Epithelial cell of esophagus (primary cell): Measurements from ENCODE around the gene BRINP3.

Source experiments
- DNase-seq: peaks from one replicate; pipeline ENCODE4 v3.0.0; 2010; ENCODE audit warnings: low read depth
- H3K4me3 ChIP-seq: 2 replicates; pipeline ENCODE4 v1.5.1; 2011; ENCODE audit warnings: mild to moderate bottlenecking, low read length, control low read depth
- TF ChIP-seq, protein P1 (sequence below): IDR thresholded peaks from 2 replicates; pipeline ENCODE4 v1.5.1; 2011; ENCODE audit warnings: low read depth, mild to moderate bottlenecking, low read length, control low read depth, inconsistent platforms; ENCODE audit not compliant: insufficient read depth; ENCODE audit errors: missing control alignments

The BRINP3 gene

DNA sequence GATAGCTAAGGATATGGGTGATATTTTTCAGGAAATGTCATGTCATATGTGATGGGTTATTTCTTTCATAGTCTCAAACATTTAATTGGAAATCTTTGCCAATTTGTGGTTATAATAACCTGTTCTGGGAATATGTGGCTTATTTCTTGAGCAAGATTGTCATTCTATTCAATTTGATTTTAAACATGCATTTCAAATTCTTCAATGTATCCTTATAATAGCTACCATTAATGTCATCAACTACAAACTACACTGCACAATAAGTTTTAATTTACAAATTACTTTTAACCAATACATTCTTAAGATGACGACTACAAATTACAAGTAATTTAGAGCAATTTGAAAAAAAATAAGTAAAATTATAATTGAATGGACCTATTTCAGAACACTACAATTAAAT lies 164.9 kb downstream of the BRINP3 start:
- DNase-seq: no peak
- no peak overlapping the region for H3K4me3 ChIP-seq
- TF ChIP-seq, protein P1, sequence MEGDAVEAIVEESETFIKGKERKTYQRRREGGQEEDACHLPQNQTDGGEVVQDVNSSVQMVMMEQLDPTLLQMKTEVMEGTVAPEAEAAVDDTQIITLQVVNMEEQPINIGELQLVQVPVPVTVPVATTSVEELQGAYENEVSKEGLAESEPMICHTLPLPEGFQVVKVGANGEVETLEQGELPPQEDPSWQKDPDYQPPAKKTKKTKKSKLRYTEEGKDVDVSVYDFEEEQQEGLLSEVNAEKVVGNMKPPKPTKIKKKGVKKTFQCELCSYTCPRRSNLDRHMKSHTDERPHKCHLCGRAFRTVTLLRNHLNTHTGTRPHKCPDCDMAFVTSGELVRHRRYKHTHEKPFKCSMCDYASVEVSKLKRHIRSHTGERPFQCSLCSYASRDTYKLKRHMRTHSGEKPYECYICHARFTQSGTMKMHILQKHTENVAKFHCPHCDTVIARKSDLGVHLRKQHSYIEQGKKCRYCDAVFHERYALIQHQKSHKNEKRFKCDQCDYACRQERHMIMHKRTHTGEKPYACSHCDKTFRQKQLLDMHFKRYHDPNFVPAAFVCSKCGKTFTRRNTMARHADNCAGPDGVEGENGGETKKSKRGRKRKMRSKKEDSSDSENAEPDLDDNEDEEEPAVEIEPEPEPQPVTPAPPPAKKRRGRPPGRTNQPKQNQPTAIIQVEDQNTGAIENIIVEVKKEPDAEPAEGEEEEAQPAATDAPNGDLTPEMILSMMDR: no peak

DNA sequence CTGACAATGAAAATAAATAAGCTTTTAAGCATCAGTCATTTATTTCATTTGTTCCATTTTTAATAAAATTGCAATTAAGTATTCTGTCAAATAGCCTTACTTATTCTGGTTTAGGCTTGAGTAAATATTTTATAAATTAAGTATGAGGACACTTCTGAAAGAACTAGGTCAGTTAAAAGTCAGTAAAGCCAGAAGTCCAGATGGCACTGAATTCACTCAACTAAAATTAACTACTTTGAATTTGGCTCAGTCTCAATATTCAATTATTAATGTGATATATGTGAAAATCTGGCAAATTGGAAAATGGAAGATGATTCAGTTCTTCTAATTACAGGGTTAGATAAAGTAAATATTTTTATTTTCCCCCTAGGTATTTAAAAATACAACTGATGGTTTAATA lies 174.2 kb downstream of the BRINP3 start:
- no peak for DNase-seq
- H3K4me3 ChIP-seq: no peak overlapping the region
- TF ChIP-seq, protein P1: no peak

DNA sequence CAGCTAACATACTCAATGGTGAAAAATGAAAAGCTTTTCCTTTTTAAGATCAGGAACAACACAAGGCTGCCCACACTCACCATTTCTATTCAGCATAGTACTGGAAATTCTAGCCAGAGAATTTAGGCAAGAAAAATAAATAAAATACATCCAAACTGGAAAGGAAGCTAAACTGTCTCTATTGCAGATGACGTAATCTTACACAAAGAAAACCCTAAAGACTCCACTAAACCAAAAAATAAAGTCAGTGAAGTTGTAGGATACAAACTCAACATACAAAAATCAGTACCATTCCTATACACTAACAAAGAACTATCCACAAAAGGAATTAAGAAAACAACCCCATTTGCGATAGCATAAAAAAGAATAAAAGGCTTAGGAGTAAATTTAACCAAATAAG lies 181.2 kb downstream of the BRINP3 start:
- H3K4me3 ChIP-seq: no peak overlapping the region
- TF ChIP-seq, protein P1: no peak
- no peak for DNase-seq

DNA sequence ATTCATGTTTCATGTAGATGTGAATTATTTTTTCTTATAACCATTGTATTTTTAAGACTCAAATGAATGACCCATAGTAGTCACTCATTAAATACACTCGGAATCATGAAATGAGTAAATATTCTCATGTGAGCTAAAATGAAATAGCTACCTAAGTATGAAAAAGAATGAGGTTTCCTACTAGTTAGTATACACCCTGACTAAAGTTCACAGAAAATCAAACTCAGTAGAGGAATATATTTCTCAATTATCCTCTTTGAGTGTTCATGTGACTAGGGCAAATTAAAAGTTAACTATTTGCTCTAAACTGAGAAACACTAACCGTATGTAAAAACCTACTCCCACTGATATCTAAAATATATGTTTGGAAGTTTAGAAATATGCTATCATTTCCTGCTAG lies 187.8 kb downstream of the BRINP3 start:
- DNase-seq: no peak
- TF ChIP-seq, protein P1: no peak
- no peak overlapping the region for H3K4me3 ChIP-seq

DNA sequence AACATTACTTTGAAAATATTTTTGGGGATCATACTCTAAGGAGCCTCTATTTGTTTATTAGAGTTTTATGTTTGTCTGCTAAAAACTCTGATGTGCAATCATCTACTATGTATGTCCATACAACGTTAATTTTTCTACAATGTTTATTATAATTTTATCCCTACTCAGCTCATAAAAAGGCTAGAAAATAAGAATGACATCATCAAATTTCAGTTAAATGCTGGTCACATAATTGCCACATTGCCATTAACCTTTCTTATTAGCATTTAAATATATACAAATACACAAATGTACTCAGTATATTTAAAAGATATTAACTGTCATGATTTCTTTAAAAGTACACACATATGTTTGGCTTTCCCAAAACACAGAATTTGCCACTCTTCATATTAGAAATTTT lies 191.6 kb downstream of the BRINP3 start:
- no peak overlapping the region for H3K4me3 ChIP-seq
- TF ChIP-seq, protein P1: no peak
- DNase-seq: no peak

DNA sequence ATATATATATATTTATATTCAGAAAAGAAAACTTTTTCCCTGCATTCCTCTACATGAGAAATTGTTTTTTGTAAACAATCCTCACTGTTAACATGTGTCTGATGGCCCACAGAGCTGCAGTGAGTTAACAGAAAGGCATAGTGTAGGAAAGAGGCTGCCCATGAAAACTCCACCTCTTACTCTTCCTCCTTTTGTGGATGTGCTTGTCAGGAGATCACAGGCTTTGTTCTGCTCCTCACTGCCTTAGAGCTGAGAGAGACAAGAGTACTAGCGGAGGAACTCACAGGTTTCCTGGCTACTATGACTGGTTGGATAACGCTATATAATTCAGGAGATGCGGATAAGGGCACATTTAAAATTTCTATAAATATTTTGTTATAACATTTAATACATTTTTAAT lies 200.6 kb downstream of the BRINP3 start:
- DNase-seq: no peak
- TF ChIP-seq, protein P1: no peak
- no peak overlapping the region for H3K4me3 ChIP-seq

DNA sequence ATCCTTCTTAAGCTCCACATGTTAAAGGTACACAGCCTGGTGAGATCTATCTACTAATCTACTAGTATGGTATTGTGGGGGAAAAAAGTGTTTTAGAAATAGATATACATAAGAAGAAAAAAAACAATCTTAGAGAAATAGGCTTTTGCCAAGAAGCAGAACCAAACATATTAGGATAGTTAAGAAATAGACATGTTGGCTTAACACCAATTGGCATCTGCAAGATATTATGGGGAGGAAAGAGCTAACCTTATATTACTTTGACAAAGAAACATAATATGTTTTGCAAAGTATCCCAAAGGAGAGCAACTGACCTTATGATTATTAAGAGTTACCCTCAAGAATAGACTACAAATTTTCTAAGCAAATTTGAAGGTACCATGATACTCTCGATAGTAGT lies 202.9 kb downstream of the BRINP3 start:
- DNase-seq: no peak
- TF ChIP-seq, protein P1: no peak
- no peak overlapping the region for H3K4me3 ChIP-seq
